PC-9 (cell line): ENCODE results near the gene DLGAP1. TPM values are rescaled to one million over a fixed set of nuclear protein-coding genes. Genes with fewer than 3 reads are reported as not detected.

ENCODE experiments used
- BruUV-seq: library from RNA; stranded (reverse); fragments of 400-500 nt; replicated peaks from 2 replicates; lab custom pipeline; 2021; lab: Mats Ljungman, UMichigan
- CTCF ChIA-PET: fragments of 300-600 bp; sonication (Branson Sonifier 250); formaldehyde crosslinking; loops from one replicate; lab custom pipeline; 2022; ENCODE audit warnings: antibody characterized with exemption; lab: Charles Lee
- POLR2A ChIA-PET: fragments of 300-600 bp; sonication (Branson Sonifier 250); formaldehyde crosslinking; loops from one replicate; lab custom pipeline; 2022; ENCODE audit warnings: antibody characterized with exemption; ENCODE audit not compliant: unreplicated experiment; lab: Charles Lee
- DNase-seq, 2 experiments: peaks; one replicate each; pipeline versions ENCODE4 v3.0.0 to v3.0.0-alpha.2; 2015 to 2022; ENCODE audit warnings: mixed read lengths in 1 of 2
- H2AFZ ChIP-seq: fragments of 200-600 bp; sonication (generic); 2 replicates; pipeline ENCODE4 v1.8.1; 2017; ENCODE audit warnings: antibody characterized with exemption
- H3F3A ChIP-seq: fragments of 200-600 bp; sonication (generic); 2 replicates; pipeline ENCODE4 v1.8.1; 2017; ENCODE audit warnings: antibody characterized with exemption, mild to moderate bottlenecking, low read depth; ENCODE audit not compliant: insufficient read depth
- H3K27ac ChIP-seq: fragments of 200-600 bp; sonication (generic); 2 replicates; pipeline ENCODE4 v1.6.1; 2016; ENCODE audit warnings: mixed run types
- H3K27me3 ChIP-seq: fragments of 200-600 bp; sonication (generic); 2 replicates; pipeline ENCODE4 v1.6.1; 2016; ENCODE audit warnings: low read depth, mixed run types; ENCODE audit not compliant: insufficient read depth
- H3K36me3 ChIP-seq: fragments of 200-600 bp; sonication (generic); 2 replicates; pipeline ENCODE4 v1.6.1; 2016; ENCODE audit warnings: low read depth, mixed run types
- H3K4me1 ChIP-seq: fragments of 200-600 bp; sonication (generic); replicated peaks from 2 replicates; pipeline ENCODE4 v1.6.1; 2016; ENCODE audit warnings: mixed run types; ENCODE audit not compliant: insufficient read depth
- H3K4me2 ChIP-seq: fragments of 200-600 bp; sonication (generic); 2 replicates; pipeline ENCODE4 v1.6.1; 2017; ENCODE audit warnings: mixed run types
- H3K4me3 ChIP-seq: fragments of 200-600 bp; sonication (generic); 2 replicates; pipeline ENCODE4 v1.6.1; 2016; ENCODE audit warnings: mixed run types
- H3K79me2 ChIP-seq: fragments of 200-600 bp; sonication (generic); 2 replicates; pipeline ENCODE4 v1.6.1; 2017; ENCODE audit warnings: low read depth, mixed run types
- H3K9me2 ChIP-seq: fragments of 200-600 bp; sonication (generic); 2 replicates; pipeline ENCODE4 v1.8.1; 2017; ENCODE audit warnings: mild to moderate bottlenecking; ENCODE audit not compliant: insufficient read depth
- H3K9me3 ChIP-seq: fragments of 200-600 bp; sonication (generic); 2 replicates; pipeline ENCODE4 v1.8.1; 2016; ENCODE audit warnings: low read depth; ENCODE audit not compliant: insufficient read depth
- H4K20me1 ChIP-seq: fragments of 200-600 bp; sonication (generic); 2 replicates; pipeline ENCODE4 v1.8.1; 2017; ENCODE audit not compliant: insufficient read depth
- EZH2 ChIP-seq: fragments of 200-600 bp; sonication (generic); IDR thresholded peaks from 2 replicates; pipeline ENCODE4 v1.8.0; 2017; ENCODE audit warnings: antibody characterized with exemption, low read depth
- intact Hi-C: fragments of 100-400 bp; cut with micrococcal nuclease; formaldehyde crosslinking; loops from one replicate; pipeline ENCODE4 v1.10.0; 2022; ENCODE audit not compliant: unreplicated experiment
- total RNA-seq: library from RNA; stranded (reverse); gene quantifications from 2 replicates; pipeline ENCODE4 v1.2.3, GENCODE V29; 2021
- TF ChIP-seq, protein P1 (sequence below): fragments of 200-600 bp; sonication (generic); conservative IDR thresholded peaks from 2 replicates; pipeline ENCODE4 v1.6.1; 2017; ENCODE audit warnings: mixed run types, antibody characterized with exemption, mild to moderate bottlenecking, moderate library complexity

Gene DLGAP1
- total RNA-seq, 1 experiment from 2014 or later, result not detected

DNA sequence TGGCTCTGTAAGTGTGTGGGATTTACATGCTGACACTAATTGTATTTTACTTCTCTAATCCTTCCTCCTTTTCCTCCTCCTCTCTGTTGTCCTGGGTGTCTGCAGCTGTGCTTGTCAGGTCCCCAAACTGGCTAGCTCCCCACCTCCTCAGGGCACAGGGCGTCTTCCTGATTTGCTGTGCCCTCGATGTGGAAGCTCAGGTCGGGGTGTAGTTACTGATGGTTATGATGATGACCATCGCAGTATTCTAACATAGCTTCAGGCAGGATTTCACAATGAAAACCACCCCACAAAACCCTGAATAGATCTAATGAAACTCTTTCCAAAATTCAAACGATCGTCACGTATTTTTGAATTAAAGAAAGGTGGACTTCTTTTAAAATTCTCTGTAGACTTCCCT is 576.7 kb downstream of the DLGAP1 start:
- no peak overlapping the region for H3K4me3 ChIP-seq
- H3F3A ChIP-seq, result no peaks in the 10 kb centered on the region
- TF ChIP-seq, protein P1, sequence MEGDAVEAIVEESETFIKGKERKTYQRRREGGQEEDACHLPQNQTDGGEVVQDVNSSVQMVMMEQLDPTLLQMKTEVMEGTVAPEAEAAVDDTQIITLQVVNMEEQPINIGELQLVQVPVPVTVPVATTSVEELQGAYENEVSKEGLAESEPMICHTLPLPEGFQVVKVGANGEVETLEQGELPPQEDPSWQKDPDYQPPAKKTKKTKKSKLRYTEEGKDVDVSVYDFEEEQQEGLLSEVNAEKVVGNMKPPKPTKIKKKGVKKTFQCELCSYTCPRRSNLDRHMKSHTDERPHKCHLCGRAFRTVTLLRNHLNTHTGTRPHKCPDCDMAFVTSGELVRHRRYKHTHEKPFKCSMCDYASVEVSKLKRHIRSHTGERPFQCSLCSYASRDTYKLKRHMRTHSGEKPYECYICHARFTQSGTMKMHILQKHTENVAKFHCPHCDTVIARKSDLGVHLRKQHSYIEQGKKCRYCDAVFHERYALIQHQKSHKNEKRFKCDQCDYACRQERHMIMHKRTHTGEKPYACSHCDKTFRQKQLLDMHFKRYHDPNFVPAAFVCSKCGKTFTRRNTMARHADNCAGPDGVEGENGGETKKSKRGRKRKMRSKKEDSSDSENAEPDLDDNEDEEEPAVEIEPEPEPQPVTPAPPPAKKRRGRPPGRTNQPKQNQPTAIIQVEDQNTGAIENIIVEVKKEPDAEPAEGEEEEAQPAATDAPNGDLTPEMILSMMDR, result no peak
- TF ChIP-seq EZH2, result no peak
- CTCF ChIA-PET, result no interaction called here
- no peaks in the 10 kb centered on the region for H3K36me3 ChIP-seq
- POLR2A ChIA-PET, result no interaction called here
- DNase-seq, result no peak
- no peak overlapping the region for H3K4me2 ChIP-seq
- intact Hi-C loops, result loop anchor here (10.0 kb wide), 2 partner anchors 434 to 944 kb away; no protein-coding TSS in a partner anchor
- H3K27ac ChIP-seq, result no peak overlapping the region
- H2AFZ ChIP-seq, result no peak overlapping the region
- H3K9me2 ChIP-seq, result no peaks in the 10 kb centered on the region
- no peaks in the 10 kb centered on the region for H3K4me1 ChIP-seq
- H4K20me1 ChIP-seq, result no peaks in the 10 kb centered on the region
- BruUV-seq, result no TSS peak
- H3K27me3 ChIP-seq, result no peaks in the 10 kb centered on the region
- no peaks in the 10 kb centered on the region for H3K79me2 ChIP-seq
- H3K9me3 ChIP-seq, result no peaks in the 10 kb centered on the region

DNA sequence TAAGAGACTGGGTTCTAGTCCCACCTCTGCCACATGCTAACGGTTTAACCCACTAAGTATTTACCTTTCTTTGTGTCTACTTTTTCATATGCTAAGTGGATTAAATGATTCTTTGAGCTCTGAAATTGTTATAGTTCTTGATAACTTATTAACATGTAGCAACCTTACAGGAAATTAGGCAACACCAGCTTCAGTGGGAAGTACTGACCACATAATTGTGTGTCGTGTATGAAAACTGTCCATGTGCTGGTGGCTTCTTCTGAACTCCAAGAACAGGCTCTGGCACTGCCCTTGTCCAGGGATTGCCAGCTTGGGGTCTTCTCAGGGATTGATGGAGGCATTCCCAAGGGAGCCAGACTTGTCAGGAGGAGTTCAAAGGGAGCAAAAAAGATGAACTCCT is 577.4 kb downstream of the DLGAP1 start:
- no peaks in the 10 kb centered on the region for H4K20me1 ChIP-seq
- no peaks in the 10 kb centered on the region for H3K9me2 ChIP-seq
- H3K4me2 ChIP-seq, result no peak overlapping the region
- no peaks in the 10 kb centered on the region for H3K4me1 ChIP-seq
- no peaks in the 10 kb centered on the region for H3K79me2 ChIP-seq
- H3K36me3 ChIP-seq, result no peaks in the 10 kb centered on the region
- H3K4me3 ChIP-seq, result no peak overlapping the region
- TF ChIP-seq EZH2, result no peak
- TF ChIP-seq, protein P1, result no peak
- no peaks in the 10 kb centered on the region for H3K27me3 ChIP-seq
- intact Hi-C loops, result loop anchor here (10.0 kb wide), 2 partner anchors 433 to 943 kb away; no protein-coding TSS in a partner anchor
- H2AFZ ChIP-seq, result no peak overlapping the region
- BruUV-seq, result no TSS peak
- H3K9me3 ChIP-seq, result no peaks in the 10 kb centered on the region
- ChIA-PET CTCF (no interaction called here), POLR2A (no interaction called here)
- H3F3A ChIP-seq, result no peaks in the 10 kb centered on the region
- no peak overlapping the region for H3K27ac ChIP-seq
- DNase-seq, result no peak

DNA sequence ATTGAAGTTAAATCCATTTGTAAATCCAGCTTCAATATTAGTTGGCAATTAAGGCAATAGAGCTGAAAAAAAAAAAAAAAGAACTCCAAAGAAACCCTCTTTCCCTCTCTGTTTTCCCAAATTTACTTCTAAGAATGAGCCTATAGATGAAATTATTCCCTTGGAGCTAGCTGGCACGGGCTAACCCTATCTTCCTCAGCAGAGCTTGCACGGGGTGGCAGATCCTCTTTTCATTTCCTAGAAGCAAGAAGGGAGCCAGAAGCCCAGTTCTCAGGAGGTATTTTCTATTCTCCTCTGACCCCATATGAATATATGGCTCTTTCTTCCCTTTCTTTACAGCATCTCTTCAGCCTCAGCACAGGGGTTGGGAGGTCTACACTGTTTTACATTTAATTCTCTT is 579.1 kb downstream of the DLGAP1 start:
- no peak for DNase-seq
- Histone ChIP-seq H3K27ac (no peak overlapping the region), H3K36me3 (no peaks in the 10 kb centered on the region), H3K79me2 (no peaks in the 10 kb centered on the region), H3K4me3 (no peak overlapping the region), H3F3A (no peaks in the 10 kb centered on the region), H2AFZ (no peak overlapping the region), H3K9me2 (no peaks in the 10 kb centered on the region), H4K20me1 (no peaks in the 10 kb centered on the region), H3K4me1 (no peaks in the 10 kb centered on the region), H3K27me3 (no peaks in the 10 kb centered on the region), H3K4me2 (no peak overlapping the region), H3K9me3 (no peaks in the 10 kb centered on the region)
- intact Hi-C loops, result loop anchor here (10.0 kb wide), 2 partner anchors 431 to 941 kb away; no protein-coding TSS in a partner anchor
- ChIA-PET CTCF (interaction anchor here (0.5 kb wide), 1 partner anchor 939 kb away, joined by 8 read pairs; no protein-coding TSS in a partner anchor), POLR2A (no interaction called here)
- TF ChIP-seq EZH2, result no peak
- TF ChIP-seq, protein P1, result no peak
- BruUV-seq, result no TSS peak
